NCI-H82 treated with DMSO at 0.1 percent for 48 hours (cell line): Measurements from ENCODE around the gene PYCARD.
"Not testable (repeated sequence)": the region's sequence is repeated elsewhere in the genome, so short reads cannot be mapped to it uniquely, and the experiment has no call there.

Source experiments
- DNase-seq: peaks from one replicate; lab custom pipeline; 2025; ENCODE audit not compliant: unreplicated experiment; lab: John Stamatoyannopoulos, UW

PYCARD gene

GRCh38 chr16:31215287-31216162 is 13.0 kb upstream of the PYCARD start:
- no peak for DNase-seq

GRCh38 chr16:31214708-31215286 is 12.2 kb upstream of the PYCARD start:
- DNase-seq = no peak

DNA sequence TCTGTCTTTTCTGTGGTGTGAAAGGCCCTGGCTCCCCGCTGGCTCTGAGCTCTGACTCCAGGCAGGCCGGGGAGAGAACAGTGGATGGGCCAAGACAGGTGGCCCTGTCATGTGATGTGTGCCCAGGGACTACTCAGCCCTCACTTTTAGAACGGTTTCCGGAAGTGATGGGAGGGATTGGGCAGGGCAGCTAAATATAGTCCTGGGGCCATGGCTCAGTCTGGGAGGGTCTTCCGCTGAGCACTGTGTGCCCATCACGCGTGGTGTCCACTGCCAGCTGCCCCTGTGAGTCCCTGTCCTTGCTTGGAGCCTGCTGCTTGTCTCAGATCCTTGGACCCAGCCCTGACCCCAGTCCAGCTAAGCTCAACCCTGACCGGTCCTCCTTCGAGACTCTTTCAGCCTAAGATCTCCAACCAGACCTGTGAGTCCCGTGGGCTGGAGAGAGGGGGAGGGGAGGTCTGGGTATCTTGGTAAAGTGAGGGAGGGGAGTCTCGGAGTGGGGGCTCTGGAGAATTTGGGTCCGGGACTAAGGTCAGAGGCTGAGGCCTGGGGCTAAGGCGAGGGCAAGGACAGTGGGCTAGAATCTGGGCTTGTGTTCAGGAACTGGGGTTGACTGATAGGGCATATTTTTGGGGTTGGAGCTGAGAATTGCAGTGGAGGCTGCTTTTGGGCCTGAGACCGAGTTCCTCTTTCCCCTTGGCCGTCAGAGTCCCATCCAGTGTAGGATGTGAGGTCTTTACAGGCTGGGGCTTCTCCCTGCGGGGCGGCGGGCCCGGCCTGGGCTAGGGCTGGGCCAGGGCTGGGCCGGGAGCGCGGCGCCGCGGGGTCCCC is 11.5 kb upstream of the PYCARD start, which contains the start of gene TRIM72:
TRIM72 (plus strand) TSS at position 243 of the 831 bp plus-strand sequence. CDS start 620 bp downstream, outside the sequence.
- DNase-seq = no peak

DNA sequence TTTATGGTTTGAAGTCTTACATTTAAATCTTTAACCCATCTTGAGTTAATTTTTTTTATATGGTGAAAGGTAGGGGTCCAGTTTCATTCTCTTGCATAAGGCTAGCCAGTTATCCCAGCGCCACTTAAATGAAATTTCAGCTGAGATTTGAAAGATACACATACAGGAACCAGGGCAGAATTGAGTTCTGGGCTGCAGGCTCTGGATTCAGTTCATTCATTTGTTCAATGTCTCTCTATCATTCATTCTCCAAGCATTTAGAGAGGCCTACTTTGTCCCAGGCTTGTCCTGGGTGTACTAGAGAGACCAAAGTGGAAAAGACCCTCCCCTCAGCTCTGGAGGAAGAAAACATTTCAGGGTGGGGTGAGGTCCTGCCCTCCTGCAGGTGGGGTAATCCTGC is 10.8 kb upstream of the PYCARD start:
- no peak for DNase-seq

DNA sequence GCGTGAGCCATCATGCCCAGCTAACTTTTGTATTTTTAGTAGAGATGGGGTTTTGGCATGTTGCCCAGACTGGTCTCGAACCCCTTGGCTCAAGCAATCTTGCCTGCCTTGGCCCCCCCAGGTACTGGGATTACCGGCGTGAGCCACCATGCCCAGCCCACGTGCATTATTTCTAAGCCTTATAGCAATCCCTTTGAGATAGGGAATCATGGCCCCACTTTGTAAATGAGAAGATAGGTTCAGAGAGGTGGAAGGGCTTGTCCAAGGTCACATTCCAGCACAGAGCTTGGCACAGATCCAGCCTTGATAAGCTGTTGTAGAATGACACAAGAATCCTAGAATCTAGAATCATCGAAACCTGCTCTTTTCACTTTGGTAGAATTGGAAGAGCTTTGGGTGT is 4.2 kb upstream of the PYCARD start:
- no peak for DNase-seq

DNA sequence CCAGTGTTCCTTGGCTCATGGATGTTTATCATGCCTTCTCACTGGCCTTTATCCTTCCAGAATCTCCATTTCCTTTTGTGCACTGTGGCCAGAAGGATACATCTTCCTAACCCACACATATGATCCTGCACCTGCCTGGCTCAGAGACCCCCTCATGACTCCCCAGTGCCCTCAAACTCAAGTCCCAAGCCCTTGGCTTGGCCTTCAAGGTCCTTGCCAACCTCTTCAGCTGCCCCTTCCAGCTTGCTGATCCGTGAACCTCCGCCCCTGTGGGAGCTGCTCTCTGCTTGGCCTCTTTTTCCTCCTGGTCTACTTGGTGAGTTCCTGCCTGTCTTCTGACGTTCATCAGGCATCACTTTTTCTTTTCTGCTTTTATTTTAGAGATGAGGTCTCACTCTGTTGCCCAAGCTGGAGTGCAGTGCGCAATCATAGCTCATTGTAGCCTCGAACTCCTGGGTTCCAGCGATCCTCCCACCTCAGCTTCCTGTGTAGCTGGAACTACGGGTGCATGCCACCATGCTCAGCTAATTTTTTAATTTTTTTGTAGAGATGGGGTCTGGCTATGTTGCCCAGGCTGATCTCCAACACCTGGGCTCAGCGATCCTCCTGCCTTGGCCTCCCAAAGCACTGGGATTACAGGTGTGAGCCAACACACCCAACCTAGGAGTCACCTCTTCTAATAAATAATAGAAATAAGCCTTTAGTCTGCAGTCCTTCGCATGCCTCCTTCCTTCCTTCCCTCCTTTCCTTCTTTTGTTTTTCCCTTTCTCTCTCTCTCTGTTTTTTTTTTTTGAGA is 2.5 kb upstream of the PYCARD start:
- DNase-seq = no peak

DNA sequence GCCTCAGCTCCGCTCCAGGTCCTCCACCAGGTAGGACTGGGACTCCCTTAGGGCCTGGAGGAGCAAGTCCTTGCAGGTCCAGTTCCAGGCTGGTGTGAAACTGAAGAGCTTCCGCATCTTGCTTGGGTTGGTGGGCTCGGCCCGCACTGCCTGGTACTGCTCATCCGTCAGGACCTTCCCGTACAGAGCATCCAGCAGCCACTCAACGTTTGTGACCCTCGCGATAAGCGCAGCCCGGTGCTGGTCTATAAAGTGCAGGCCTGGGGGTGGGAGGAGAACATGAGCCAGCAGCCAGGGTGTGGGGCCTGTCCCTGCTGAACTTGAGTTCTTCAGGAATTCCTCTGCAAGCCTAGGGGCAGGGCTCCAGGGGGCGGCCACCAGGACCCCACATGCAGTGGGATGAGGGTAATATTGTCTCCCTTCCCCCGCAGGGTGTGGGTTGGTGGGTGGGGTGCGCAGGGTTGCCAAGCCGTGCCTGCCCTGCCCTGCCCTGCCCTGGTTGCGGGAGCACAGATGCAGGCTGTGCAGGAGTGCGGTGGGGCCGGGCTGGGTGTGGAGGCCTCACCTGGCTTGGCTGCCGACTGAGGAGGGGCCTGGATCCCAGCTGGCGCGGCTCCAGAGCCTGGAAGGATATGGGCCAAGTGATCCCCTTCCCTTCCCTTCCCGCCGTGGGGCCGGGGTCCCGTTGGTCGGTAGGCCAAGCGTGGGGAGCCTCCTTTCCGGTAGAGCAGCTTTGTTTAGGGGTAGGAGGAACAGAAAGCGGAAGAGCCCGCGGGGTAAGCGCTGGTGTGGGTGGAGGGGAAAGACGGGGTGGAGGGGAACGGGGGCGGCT is 762 bp downstream of the PYCARD start:
- DNase-seq = no peak

DNA sequence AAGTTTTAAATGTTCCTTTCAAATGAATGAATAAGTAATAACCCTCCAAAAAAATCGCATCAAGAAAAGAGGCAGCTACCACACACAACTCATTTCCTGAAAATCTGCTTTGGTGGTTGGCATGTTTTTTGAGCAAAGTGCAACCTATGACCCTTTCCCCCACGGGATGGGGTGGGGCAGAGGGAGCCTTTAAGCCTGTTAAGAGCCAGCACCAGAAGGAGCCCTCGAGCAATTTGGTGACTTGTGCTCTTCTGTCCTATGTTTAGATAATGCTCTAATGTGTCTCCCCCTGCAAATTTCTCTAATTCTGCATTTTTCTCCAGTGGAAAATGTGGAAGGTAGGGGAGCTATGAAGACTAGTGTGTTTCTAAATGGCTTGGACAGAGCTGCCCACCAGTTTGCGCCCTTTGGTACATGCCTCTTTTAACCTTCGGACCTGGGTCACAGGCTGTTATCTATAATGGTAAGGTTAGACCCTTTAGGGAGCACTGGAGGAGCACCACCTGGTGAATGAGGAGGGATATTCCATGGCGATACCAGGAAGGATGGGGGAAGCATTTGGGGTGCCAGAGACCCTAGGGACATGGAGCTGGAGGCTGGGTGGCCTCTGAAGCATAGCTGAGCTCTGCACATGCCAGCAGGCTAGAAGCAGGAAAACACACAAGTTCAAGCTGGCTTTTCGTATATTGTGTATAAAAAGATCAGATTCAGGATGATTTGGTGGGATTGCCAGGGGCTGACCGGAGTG is 1.6 kb downstream of the PYCARD start:
- DNase-seq = no peak

DNA sequence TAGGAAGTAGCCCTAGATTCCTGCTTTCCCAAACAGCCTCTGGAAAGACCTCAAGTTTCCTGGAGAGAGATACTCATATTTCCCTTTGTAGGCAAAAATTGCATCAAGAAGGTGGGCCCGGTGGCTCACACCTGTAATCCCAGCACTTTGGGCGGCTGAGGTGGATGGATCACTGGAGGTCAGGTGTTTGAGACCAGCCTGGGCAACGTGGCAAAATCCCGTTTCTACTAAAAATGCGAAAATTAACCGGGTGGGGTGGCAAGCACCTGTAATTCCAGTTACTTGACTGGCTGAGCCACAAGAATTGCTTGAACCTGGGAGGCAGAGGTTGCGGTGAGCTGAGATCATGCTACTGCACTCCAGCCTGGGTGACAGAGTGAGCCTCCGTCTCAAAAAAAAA is 2.4 kb downstream of the PYCARD start:
- not testable (repeated sequence) for DNase-seq

GRCh38 chr16:31199430-31200041 is 3.0 kb downstream of the PYCARD start:
- no peak for DNase-seq

GRCh38 chr16:31198207-31198882 is 4.2 kb downstream of the PYCARD start:
- DNase-seq = no peak

GRCh38 chr16:31196324-31197088 is 6.1 kb downstream of the PYCARD start:
- DNase-seq = no peak

GRCh38 chr16:31195861-31196260 is 6.7 kb downstream of the PYCARD start:
- not testable (repeated sequence) for DNase-seq

- DNase-seq = no peak
Observed at GRCh38 chr16:31194898-31195297, 7.7 kb downstream of the PYCARD start.

GRCh38 chr16:31193874-31194273 is 8.7 kb downstream of the PYCARD start:
- DNase-seq = no peak

DNA sequence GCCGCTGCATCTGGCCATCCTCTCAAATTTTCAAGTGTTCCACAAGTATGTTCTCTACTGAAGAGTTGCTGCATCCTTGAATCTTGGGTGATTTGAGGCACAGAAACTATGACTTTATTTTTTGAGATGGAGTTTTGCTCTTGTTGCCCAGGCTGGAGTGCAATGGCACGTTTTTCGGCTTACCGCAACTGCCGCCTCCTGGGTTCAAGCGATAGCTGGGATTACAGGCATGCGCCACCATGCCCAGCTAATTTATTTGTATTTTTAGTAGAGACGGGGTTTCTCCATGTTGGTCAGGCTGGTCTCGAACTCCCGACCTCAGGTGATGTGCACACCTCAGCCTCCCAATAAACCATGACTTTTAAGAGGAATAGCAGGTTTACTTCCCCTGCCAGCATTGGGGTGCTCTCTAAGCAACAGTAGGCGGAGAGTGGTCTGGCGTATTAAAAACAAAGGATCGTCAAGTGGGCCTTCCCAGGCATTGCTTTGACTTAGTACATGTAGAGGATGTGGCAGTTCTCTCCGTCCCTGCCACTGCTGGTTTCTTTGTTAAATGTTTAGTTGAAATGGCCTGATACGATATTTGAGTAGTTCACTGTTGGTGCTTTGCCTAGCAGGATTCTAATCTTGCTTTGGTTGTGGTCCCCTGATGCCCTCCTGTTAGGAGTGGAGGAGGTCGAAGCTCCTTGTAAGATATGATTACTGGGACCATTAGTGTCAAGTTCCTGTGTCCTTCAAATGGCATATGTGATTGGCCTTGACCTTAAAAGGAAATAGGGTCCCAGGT is 9.5 kb downstream of the PYCARD start:
- no peak for DNase-seq
